MCF 10A (cell line): ENCODE measurements around the gene MYO1E. TPM values are rescaled to one million over a fixed set of nuclear protein-coding genes. Genes with fewer than 3 reads are reported as not detected.
A peak's percentile ranks its signal among the peaks of the same experiment; 100 is the strongest.

Source experiments
- BruUV-seq: library from RNA; stranded (reverse); fragments of 400-500 nt; replicated peaks from 2 replicates; lab custom pipeline; 2021; lab: Mats Ljungman, UMichigan
- CTCF ChIA-PET: fragments of 300-600 bp; sonication (Branson Sonifier 250); formaldehyde crosslinking; extraction: SDS; loops from one replicate; lab custom pipeline; 2021; ENCODE audit warnings: antibody characterized with exemption, inconsistent platforms; lab: Yijun Ruan, JAX
- POLR2A ChIA-PET: fragments of 300-600, 350-650 bp; sonication (Branson Sonifier 250); formaldehyde crosslinking; extraction: SDS; loops from one replicate; lab custom pipeline; 2020; ENCODE audit warnings: antibody characterized with exemption, inconsistent platforms; lab: Yijun Ruan, JAX
- DNase-seq: peaks from one replicate; pipeline ENCODE4 v3.0.0-alpha.2; 2018; ENCODE audit not compliant: unreplicated experiment
- H3K27ac Mint-ChIP-seq: one replicate; pipeline ENCODE4 v1.8.0; 2022; ENCODE audit warnings: mild to moderate bottlenecking, low read depth, mixed read lengths; ENCODE audit not compliant: unreplicated experiment
- H3K27me3 Mint-ChIP-seq: one replicate; pipeline ENCODE4 v1.8.0; 2022; ENCODE audit warnings: mixed read lengths; ENCODE audit not compliant: insufficient read depth, unreplicated experiment
- H3K36me3 Mint-ChIP-seq: one replicate; pipeline ENCODE4 v1.8.0; 2022; ENCODE audit warnings: mild to moderate bottlenecking, moderate library complexity, mixed read lengths; ENCODE audit not compliant: insufficient read depth, unreplicated experiment
- H3K4me1 Mint-ChIP-seq: one replicate; pipeline ENCODE4 v1.8.0; 2022; ENCODE audit warnings: mixed read lengths; ENCODE audit not compliant: insufficient read depth, unreplicated experiment
- H3K4me3 Mint-ChIP-seq: one replicate; pipeline ENCODE4 v1.8.0; 2022; ENCODE audit warnings: mild to moderate bottlenecking, moderate library complexity, mixed read lengths; ENCODE audit not compliant: unreplicated experiment
- H3K9me3 Mint-ChIP-seq: one replicate; pipeline ENCODE4 v1.8.0; 2022; ENCODE audit warnings: mixed read lengths; ENCODE audit not compliant: unreplicated experiment
- CTCF ChIP-seq: fragments of 200-600 bp; IDR thresholded peaks from one replicate; pipeline ENCODE4 v1.8.0; 2022; ENCODE audit warnings: antibody characterized with exemption, mild to moderate bottlenecking; ENCODE audit not compliant: unreplicated experiment
- intact Hi-C: fragments of 100-400 bp; cut with micrococcal nuclease; formaldehyde crosslinking; loops from 2 replicates; pipeline ENCODE4 v1.14.1; 2022
- total RNA-seq: library from RNA; stranded (reverse); gene quantifications from 2 replicates; pipeline ENCODE4 v1.2.3, GENCODE V29; 2022

MYO1E gene
- total RNA-seq, 1 experiment from 2014 or later, result 121 TPM

DNA sequence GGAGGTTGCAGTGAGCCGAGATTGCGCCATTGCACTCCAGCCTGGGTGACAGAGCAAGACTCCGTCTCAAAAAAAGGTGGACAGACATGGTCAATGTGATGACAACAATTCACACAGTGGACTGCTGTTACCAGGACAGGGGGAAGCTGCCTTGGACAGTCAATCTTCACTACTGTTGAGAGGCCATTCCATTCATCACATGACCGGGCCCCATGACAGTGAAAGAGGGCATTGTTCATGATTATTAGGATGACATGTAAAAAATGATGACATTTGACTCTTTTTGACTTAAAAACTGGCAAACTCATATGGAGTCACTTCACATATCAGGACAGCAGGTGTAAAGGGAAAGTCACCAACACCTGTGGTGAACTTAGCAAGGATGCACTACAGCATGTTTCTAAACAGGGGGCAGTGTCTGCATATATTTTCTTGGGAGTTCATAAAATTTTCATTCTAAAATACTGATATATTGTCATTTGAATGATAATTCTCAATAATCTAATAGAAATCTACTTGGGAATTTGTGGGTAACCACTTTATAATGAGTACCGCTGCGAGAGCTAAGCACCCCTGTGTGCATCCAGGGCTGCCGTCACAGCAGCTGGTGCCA lies 200.3 kb downstream of the MYO1E start:
- BruUV-seq, result no TSS peak
- Mint-ChIP-seq H3K36me3 (peaks cover 23% of the 10 kb centered on the region), H3K27ac (peak overlapping the region; percentile 98), H3K4me3 (no peak overlapping the region), H3K27me3 (no peaks in the 10 kb centered on the region), H3K9me3 (no peaks in the 10 kb centered on the region), H3K4me1 (peaks cover 37% of the 10 kb centered on the region)
- intact Hi-C loops, result loop anchor here (10.0 kb wide), 1 partner anchor 62 kb away; no protein-coding TSS in a partner anchor
- POLR2A ChIA-PET, result interaction anchor here (1.3 kb wide), 1 partner anchor 74 kb away, joined by 3 read pairs; no protein-coding TSS in a partner anchor
- DNase-seq, result no peak
- CTCF ChIA-PET, result interaction anchor here (0.6 to 1.6 kb wide), 3 partner anchors 10 to 322 kb away, joined by 4 to 6 read pairs (median 5); no protein-coding TSS in a partner anchor
- no peak for TF ChIP-seq CTCF

GRCh38 chr15:59171067-59171397 lies 201.6 kb downstream of the MYO1E start:
- ChIA-PET CTCF (interaction anchor here (0.6 to 1.7 kb wide), 4 partner anchors 9 to 358 kb away, joined by 3 to 6 read pairs (median 3); no protein-coding TSS in a partner anchor), POLR2A (interaction anchor here (0.7 to 7.1 kb wide), 6 partner anchors 9 to 400 kb away, joined by 3 to 76 read pairs (median 6); partner anchors contain the start of genes MINDY2 and MYO1E)
- Mint-ChIP-seq H3K4me3 (no peak overlapping the region), H3K9me3 (no peaks in the 10 kb centered on the region), H3K4me1 (peaks cover 49% of the 10 kb centered on the region), H3K27me3 (no peaks in the 10 kb centered on the region), H3K27ac (peak overlapping the region; percentile 98), H3K36me3 (peaks cover 21% of the 10 kb centered on the region)
- no peak for DNase-seq
- intact Hi-C loops, result loop anchor here (10.0 kb wide), 1 partner anchor 64 kb away; no protein-coding TSS in a partner anchor
- no peak for TF ChIP-seq CTCF
- BruUV-seq, result no TSS peak

- ChIA-PET CTCF (interaction anchor here (0.6 to 1.7 kb wide), 13 partner anchors 9 to 358 kb away, joined by 3 to 6 read pairs (median 3); no protein-coding TSS in a partner anchor), POLR2A (interaction anchor here (0.7 to 7.1 kb wide), 18 partner anchors 9 to 856 kb away, joined by 3 to 76 read pairs (median 4); partner anchors contain the start of genes CCNB2, MINDY2, MYO1E and RNF111)
- Mint-ChIP-seq H3K9me3 (no peaks in the 10 kb centered on the region), H3K36me3 (peaks cover 21% of the 10 kb centered on the region), H3K27ac (peak overlapping the region; percentile 98), H3K4me1 (peaks cover 50% of the 10 kb centered on the region), H3K4me3 (peak overlapping the region; percentile 16), H3K27me3 (no peaks in the 10 kb centered on the region)
- intact Hi-C loops, result loop anchor here (10.0 kb wide), 1 partner anchor 64 kb away; no protein-coding TSS in a partner anchor
- no peak for TF ChIP-seq CTCF
- no TSS peak for BruUV-seq
- peak; percentile 91 for DNase-seq
Measured at GRCh38 chr15:59170295-59171066, 202.2 kb downstream of the MYO1E start.
